Epithelial cell of proximal tubule (primary cell): ENCODE data around the gene TIAM2. TPM values are rescaled to one million over a fixed set of nuclear protein-coding genes. Genes with fewer than 3 reads are reported as not detected.

Source experiments
- DNase-seq: peaks from one replicate; pipeline ENCODE4 v3.0.0-alpha.2; 2011; ENCODE audit warnings: low read depth
- H3K4me3 ChIP-seq: 2 replicates; pipeline ENCODE4 v1.5.1; 2011; ENCODE audit warnings: low read depth, mild to moderate bottlenecking, low read length
- total RNA-seq: library from RNA; depleted of rRNA; stranded (reverse); fragments of >200 nt; gene quantifications from 2 replicates; pipeline ENCODE4 v1.2.3, GENCODE V29; 2015
- TF ChIP-seq, protein P1 (sequence below): conservative IDR thresholded peaks from 2 replicates; pipeline ENCODE4 v1.5.1; 2012; ENCODE audit warnings: low read depth, mild to moderate bottlenecking, low read length

Gene TIAM2
- total RNA-seq, 1 donor from 2014 or later = 9.9 TPM

GRCh38 chr6:155078331-155078745 lies 83.2 kb downstream of the TIAM2 start:
- TF ChIP-seq, protein P1, sequence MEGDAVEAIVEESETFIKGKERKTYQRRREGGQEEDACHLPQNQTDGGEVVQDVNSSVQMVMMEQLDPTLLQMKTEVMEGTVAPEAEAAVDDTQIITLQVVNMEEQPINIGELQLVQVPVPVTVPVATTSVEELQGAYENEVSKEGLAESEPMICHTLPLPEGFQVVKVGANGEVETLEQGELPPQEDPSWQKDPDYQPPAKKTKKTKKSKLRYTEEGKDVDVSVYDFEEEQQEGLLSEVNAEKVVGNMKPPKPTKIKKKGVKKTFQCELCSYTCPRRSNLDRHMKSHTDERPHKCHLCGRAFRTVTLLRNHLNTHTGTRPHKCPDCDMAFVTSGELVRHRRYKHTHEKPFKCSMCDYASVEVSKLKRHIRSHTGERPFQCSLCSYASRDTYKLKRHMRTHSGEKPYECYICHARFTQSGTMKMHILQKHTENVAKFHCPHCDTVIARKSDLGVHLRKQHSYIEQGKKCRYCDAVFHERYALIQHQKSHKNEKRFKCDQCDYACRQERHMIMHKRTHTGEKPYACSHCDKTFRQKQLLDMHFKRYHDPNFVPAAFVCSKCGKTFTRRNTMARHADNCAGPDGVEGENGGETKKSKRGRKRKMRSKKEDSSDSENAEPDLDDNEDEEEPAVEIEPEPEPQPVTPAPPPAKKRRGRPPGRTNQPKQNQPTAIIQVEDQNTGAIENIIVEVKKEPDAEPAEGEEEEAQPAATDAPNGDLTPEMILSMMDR = no peak
- H3K4me3 ChIP-seq = no peak overlapping the region
- no peak for DNase-seq

GRCh38 chr6:155079985-155080452 lies 84.9 kb downstream of the TIAM2 start:
- TF ChIP-seq, protein P1 = no peak
- H3K4me3 ChIP-seq = no peak overlapping the region
- no peak for DNase-seq

DNA sequence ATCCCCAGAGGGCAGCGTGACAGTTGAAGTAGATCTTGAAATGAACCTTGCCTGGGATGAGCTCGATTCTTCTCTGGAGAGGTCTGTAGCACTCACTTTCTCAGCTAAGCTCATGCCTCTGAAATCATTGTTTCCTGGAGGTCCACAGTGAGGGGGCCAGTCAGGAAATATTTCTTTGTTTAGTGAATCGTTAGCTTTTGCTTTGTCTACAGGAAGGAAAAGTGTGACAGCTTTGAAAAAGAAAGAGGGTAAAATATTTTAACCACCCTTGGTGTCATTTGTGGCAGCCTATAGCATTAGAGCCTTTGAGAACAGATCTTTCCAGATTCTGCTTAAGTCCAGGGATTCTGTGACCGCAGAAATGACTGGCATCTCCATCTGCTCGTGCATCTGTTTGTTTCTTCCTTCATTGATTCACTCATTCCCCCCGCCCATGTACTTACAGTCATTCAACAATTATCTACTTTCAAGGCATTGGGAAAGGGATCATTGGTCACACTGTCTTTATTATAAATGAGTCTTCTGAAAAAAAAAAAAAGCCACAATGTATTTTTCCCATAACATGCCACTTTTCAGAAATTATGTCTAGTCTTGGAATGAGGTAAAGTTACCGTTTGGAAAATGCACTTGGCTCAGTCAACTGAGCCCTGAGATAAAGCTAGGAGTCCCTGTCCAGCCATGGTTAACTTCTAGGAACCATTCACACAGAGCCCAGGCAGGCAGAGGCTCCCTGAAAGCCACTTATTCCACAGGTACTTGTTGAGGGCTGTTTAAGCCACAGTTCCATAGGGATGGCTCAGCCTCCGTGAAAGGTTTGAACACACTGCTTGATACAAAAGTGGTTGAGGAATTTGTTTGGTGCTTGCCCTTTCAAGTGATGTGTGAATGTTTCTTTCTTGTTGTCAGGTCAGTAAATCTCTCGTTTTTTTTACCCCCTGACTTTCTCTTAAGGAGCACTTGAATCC lies 86.0 kb downstream of the TIAM2 start:
- TF ChIP-seq, protein P1 = no peak
- DNase-seq = no peak
- no peak overlapping the region for H3K4me3 ChIP-seq

GRCh38 chr6:155084431-155085123 lies 89.5 kb downstream of the TIAM2 start:
- no peak for DNase-seq
- H3K4me3 ChIP-seq = no peak overlapping the region
- TF ChIP-seq, protein P1 = no peak

DNA sequence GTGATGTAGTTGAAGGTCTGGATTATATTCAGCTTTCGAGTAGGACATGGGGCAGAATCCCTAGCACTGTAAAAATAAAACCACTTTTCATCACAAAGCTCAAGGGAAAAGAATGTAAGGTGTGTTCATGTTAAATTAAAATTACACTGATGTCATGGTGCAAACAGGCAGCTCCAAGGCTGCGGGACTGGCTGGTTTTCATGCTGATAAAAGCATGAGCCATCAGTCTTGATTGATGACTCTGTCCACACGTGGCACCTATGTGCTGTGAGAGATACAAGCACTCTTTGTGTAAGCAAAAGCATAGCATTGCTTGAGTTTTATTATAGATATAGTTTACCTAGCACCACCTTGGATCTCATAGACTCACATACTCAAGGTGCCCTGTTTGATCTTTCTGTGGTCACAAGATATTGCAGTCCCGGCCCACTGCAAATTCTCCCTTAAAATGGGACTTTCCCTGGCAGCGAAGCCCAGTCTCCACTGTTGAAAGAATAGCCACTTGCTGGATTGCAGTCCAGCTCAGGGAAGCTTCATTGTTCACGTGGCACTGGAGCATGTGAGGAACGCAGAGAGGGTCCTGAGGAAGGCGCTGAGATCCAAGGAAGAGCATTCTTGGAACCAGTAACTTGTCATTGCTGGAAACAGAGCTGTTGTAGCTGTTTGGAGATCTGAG lies 90.6 kb downstream of the TIAM2 start:
- DNase-seq = peak; percentile 16
- TF ChIP-seq, protein P1 = no peak

DNA sequence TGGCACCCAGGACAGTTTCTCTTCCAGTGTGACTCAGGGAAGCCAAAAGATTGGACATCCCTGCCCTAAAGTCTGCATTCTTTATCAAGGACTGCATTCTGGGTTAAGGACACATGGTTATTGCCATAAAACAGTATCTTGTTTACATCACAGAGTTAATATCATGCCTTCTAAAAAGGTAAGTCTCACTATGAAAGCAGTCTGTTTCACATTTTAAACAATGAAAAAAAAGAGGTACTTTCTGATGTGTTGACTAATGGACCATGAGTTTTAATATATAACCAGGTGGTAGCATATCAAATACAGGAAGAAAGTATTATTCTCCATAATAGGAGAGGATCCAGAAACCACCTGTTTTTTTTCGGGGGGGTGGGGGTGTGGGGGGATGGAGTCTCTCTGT lies 93.7 kb downstream of the TIAM2 start:
- TF ChIP-seq, protein P1 = no peak
- no peak for DNase-seq
- H3K4me3 ChIP-seq = no peak overlapping the region

More for the DNA sequence above, 90.6 kb downstream of the TIAM2 start:
- no peak overlapping the region for H3K4me3 ChIP-seq
